HL-60 (cell line): ENCODE data around the gene ABCG1.

Experiments used
- CTCF ChIP-seq: IDR thresholded peaks from one replicate; pipeline ENCODE4 v1.5.1; 2011; ENCODE audit warnings: low read length, control low read depth, inconsistent platforms; ENCODE audit not compliant: insufficient read depth
- POLR2AphosphoS5 ChIP-seq: IDR thresholded peaks from 2 replicates; pipeline ENCODE4 v1.6.1; 2012; ENCODE audit warnings: low read depth

GRCh38 chr21:42172596-42173483 lies 46.1 kb upstream of the ABCG1 start:
- TF ChIP-seq POLR2AphosphoS5: no peak
- no peak for TF ChIP-seq CTCF
